Nephron (organoid): Measurements from ENCODE around the gene CTXN3.

Source experiments
- H3K27ac Mint-ChIP-seq, 3 experiments: 2 replicates each; pipeline ENCODE4 v1.8.0; 2020; ENCODE audit warnings: mixed read lengths in 3 of 3, mild to moderate bottlenecking in 2 of 3, moderate library complexity in 1 of 3
- H3K27me3 Mint-ChIP-seq: 2 replicates; pipeline ENCODE4 v1.8.0; 2021; ENCODE audit warnings: low read depth, mild to moderate bottlenecking, moderate library complexity, mixed read lengths
- H3K36me3 Mint-ChIP-seq: 2 replicates; pipeline ENCODE4 v1.8.0; 2020; ENCODE audit warnings: low read depth, mixed read lengths
- H3K4me1 Mint-ChIP-seq: 2 replicates; pipeline ENCODE4 v1.8.0; 2020; ENCODE audit warnings: mixed read lengths
- H3K4me3 Mint-ChIP-seq, 3 experiments: 2 replicates each; pipeline ENCODE4 v1.8.0; 2020; ENCODE audit warnings: mild to moderate bottlenecking in 3 of 3, mixed read lengths in 3 of 3, moderate library complexity in 2 of 3
- H3K9me3 Mint-ChIP-seq: 2 replicates; pipeline ENCODE4 v1.8.0; 2020; ENCODE audit warnings: mixed read lengths
- CTCF ChIP-seq, 3 experiments: fragments of 200-600 bp; sonication (generic); IDR thresholded peaks; one replicate each; pipeline ENCODE4 v1.5.0; 2021; ENCODE audit warnings: antibody characterized with exemption in 3 of 3; ENCODE audit not compliant: unreplicated experiment in 3 of 3

Gene CTXN3

GRCh38 chr5:127649018-127649439, at the start of gene CTXN3:
TSS of gene CTXN3 (plus strand) at chr5:127649082. CDS start at chr5:127657522, 8,440 bp downstream.
- Mint-ChIP-seq H3K9me3 (no peaks in the 10 kb centered on the region), H3K4me1 (peaks cover 53% of the 10 kb centered on the region), H3K36me3 (no peaks in the 10 kb centered on the region), H3K27ac (peak within 1 kb of the TSS in 2 of 3 experiments; percentile 50 to 51), H3K4me3 (peak within 1 kb of the TSS in 1 of 3 experiments; percentile 12), H3K27me3 (no peaks in the 10 kb centered on the region)
- TF ChIP-seq CTCF (IDR thresholded peaks at IDR 0.05; ENCODE audit: unreplicated experiment in 3 of 3): no peak

- Mint-ChIP-seq H3K27me3 (no peaks in the 10 kb centered on the region), H3K4me1 (peaks cover 21% of the 10 kb centered on the region), H3K4me3 (no peak overlapping the region), H3K27ac (peak overlapping the region; percentile 13 to 51 (median 14)), H3K9me3 (no peaks in the 10 kb centered on the region), H3K36me3 (no peaks in the 10 kb centered on the region)
- TF ChIP-seq CTCF (IDR thresholded peaks at IDR 0.05; ENCODE audit: unreplicated experiment in 3 of 3): no peak
These were observed 49.6 kb upstream of the CTXN3 start for GRCh38 chr5:127599320-127599719.

- peaks cover 21% of the 10 kb centered on the region for H3K4me1 Mint-ChIP-seq
- no peaks in the 10 kb centered on the region for H3K27me3 Mint-ChIP-seq
- no peak for TF ChIP-seq CTCF (IDR thresholded peaks at IDR 0.05; ENCODE audit: unreplicated experiment in 3 of 3)
- no peaks in the 10 kb centered on the region for H3K9me3 Mint-ChIP-seq
- no peak overlapping the region for H3K4me3 Mint-ChIP-seq
- H3K27ac Mint-ChIP-seq: peak overlapping the region; percentile 14 to 92 (median 59)
- H3K36me3 Mint-ChIP-seq: no peaks in the 10 kb centered on the region
These were observed 49.0 kb upstream of the CTXN3 start for GRCh38 chr5:127599847-127600246.

GRCh38 chr5:127601111-127601510, 47.8 kb upstream of the CTXN3 start:
- Mint-ChIP-seq H3K27me3 (no peaks in the 10 kb centered on the region), H3K9me3 (no peaks in the 10 kb centered on the region), H3K27ac (peak overlapping the region; percentile 53 to 77 (median 64)), H3K4me3 (no peak overlapping the region), H3K36me3 (no peaks in the 10 kb centered on the region), H3K4me1 (peaks cover 28% of the 10 kb centered on the region)
- no peak for TF ChIP-seq CTCF (IDR thresholded peaks at IDR 0.05; ENCODE audit: unreplicated experiment in 3 of 3)

- Mint-ChIP-seq H3K4me3 (no peak overlapping the region), H3K4me1 (peaks cover 28% of the 10 kb centered on the region), H3K36me3 (no peaks in the 10 kb centered on the region), H3K27me3 (no peaks in the 10 kb centered on the region), H3K27ac (peak overlapping the region; percentile 37 to 70 (median 53)), H3K9me3 (no peaks in the 10 kb centered on the region)
- no peak for TF ChIP-seq CTCF (IDR thresholded peaks at IDR 0.05; ENCODE audit: unreplicated experiment in 3 of 3)
These were observed 47.3 kb upstream of the CTXN3 start for GRCh38 chr5:127601601-127602000.

- Mint-ChIP-seq H3K4me3 (no peak overlapping the region), H3K27me3 (no peaks in the 10 kb centered on the region), H3K4me1 (peaks cover 28% of the 10 kb centered on the region), H3K36me3 (no peaks in the 10 kb centered on the region), H3K27ac (peak overlapping the region; percentile 5 to 74 (median 70)), H3K9me3 (no peaks in the 10 kb centered on the region)
- TF ChIP-seq CTCF (IDR thresholded peaks at IDR 0.05; ENCODE audit: unreplicated experiment in 3 of 3): no peak
These were observed 46.4 kb upstream of the CTXN3 start for GRCh38 chr5:127602481-127602880.
